Measurements from ENCODE around the gene PPFIA2.

GRCh38 chr12:81591256-81591655 is 167.9 kb downstream of the PPFIA2 start:
- TF ChIP-seq CREB1 (IDR thresholded peaks at IDR 0.05; ENCODE audit: low read depth) (no peak), EP300 (IDR thresholded peaks at IDR 0.05; ENCODE audit: borderline replicate concordance) (no peak), RAD21 (IDR thresholded peaks at IDR 0.05; ENCODE audit: low read depth) (no peak), TAF1 (IDR thresholded peaks at IDR 0.05; ENCODE audit: low read depth) (no peak), FOXM1 (IDR thresholded peaks at IDR 0.05; ENCODE audit: borderline replicate concordance, low read depth) (no peak), MAX (IDR thresholded peaks at IDR 0.05) (no peak), NFIC (IDR thresholded peaks at IDR 0.05) (no peak), CEBPB (IDR thresholded peaks at IDR 0.05) (no peak), YY1 (IDR thresholded peaks at IDR 0.05; ENCODE audit: low read depth) (no peak), ZBTB7A (IDR thresholded peaks at IDR 0.05; ENCODE audit: low read depth) (no peak), REST (IDR thresholded peaks at IDR 0.05; ENCODE audit: low read depth) (no peak), USF1 (IDR thresholded peaks at IDR 0.05) (no peak), EGR1 (IDR thresholded peaks at IDR 0.05) (no peak), TEAD4 (IDR thresholded peaks at IDR 0.05) (no peak)
